Thyroid gland (tissue), 4 donors: ENCODE results near the gene CYP27A1. TPM values are rescaled to one million over a fixed set of nuclear protein-coding genes. Genes with fewer than 3 reads are reported as not detected.
"Not testable (repeated sequence)": the region's sequence is repeated elsewhere in the genome, so short reads cannot be mapped to it uniquely, and the experiment has no call there.

Experiments
- DNase-seq, 2 donors: peaks; one replicate each; pipeline ENCODE4 v3.0.0-alpha.2; 2019
- H3K27ac ChIP-seq, 3 donors: fragments of 200-600 bp; sonication (generic); 1 replicate in 2 of 3; 2 replicates in 1 of 3; pipeline ENCODE4 v1.5.1; 2016 to 2019; ENCODE audit warnings: mild to moderate bottlenecking in 1 of 3, moderate library complexity in 1 of 3
- H3K27me3 ChIP-seq: fragments of 200-600 bp; sonication (generic); one replicate; pipeline ENCODE4 v1.5.1; 2019
- H3K36me3 ChIP-seq, 2 donors: fragments of 200-600 bp; sonication (generic); one replicate each; pipeline ENCODE4 v1.5.1; 2016 to 2019
- H3K4me1 ChIP-seq, 2 donors: fragments of 200-600 bp; sonication (generic); one replicate each; pipeline ENCODE4 v1.5.1; 2017 to 2019
- H3K4me3 ChIP-seq, 3 donors: fragments of 200-600 bp; sonication (generic); replicated peaks in 1 of 3; 1 replicate in 2 of 3; 2 replicates in 1 of 3; pipeline ENCODE4 v1.5.1; 2016; ENCODE audit warnings: mild to moderate bottlenecking in 1 of 3
- H3K9me3 ChIP-seq: fragments of 200-600 bp; sonication (generic); one replicate; pipeline ENCODE4 v1.5.1; 2017
- POLR2A ChIP-seq, 2 donors: fragments of 450-650 bp; IDR thresholded peaks; one replicate each; pipeline ENCODE4 v1.6.1; 2017; ENCODE audit warnings: antibody characterized with exemption in 2 of 2, mild to moderate bottlenecking in 2 of 2, moderate library complexity in 1 of 2
- WGBS, 2 donors: methylation state at CpG; one replicate each; pipeline ENCODE4 v1.1.5; 2017; 5-methylcytosine and 5-hydroxymethylcytosine counted together
- intact Hi-C: fragments of 100-400 bp; cut with DNase I; formaldehyde crosslinking; loops from one replicate; pipeline ENCODE4 v1.15.1; 2023
- total RNA-seq, 4 donors: library from RNA; depleted of rRNA; stranded (reverse); fragments of >200 nt; gene quantifications; one replicate each; pipeline ENCODE4 v1.2.3, GENCODE V29; 2016
- TF ChIP-seq, protein P1 (sequence below), 6 experiments: fragments of 200-600 bp in 3 of 6; fragments of 450-650 bp in 3 of 6; sonication (generic) in 3 of 6; IDR thresholded peaks; one replicate each; pipeline ENCODE4 v1.5.1; 2016 to 2019; ENCODE audit warnings: antibody characterized with exemption in 6 of 6, mild to moderate bottlenecking in 2 of 6, inconsistent platforms in 1 of 6, moderate library complexity in 1 of 6

CYP27A1 gene
- total RNA-seq, 4 donors from 2014 or later: 9.0 to 26.8 (median 17.0) TPM

DNA sequence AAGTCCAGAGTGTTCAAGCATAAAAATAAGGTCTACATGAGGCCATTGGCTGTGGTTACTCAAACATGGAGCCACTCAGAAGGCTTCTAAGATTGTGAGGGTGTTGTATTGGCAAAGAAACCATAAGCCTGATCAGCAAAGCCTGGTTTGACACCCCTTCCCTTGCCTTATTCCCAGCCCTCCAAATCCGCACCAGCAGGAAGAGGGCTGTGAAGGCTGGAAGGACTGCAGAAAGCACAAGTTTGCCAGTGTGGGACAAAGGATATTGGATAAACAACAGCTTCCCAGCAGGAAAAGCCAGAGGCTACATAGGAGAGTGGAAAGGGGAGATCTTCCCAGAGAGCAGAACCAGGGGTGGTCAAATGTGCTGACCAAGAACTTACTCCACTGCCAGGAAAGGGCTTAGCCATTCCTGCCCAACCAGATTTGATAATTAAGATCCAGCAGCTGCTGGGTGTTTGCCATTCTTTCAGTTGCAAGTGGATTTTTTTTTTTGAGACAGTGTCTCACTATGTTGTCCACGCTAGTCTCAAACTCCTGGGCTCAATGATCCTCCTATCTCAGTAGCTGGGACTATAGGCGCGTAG is 51.2 kb downstream of the CYP27A1 start:
- Histone ChIP-seq H3K4me3 (no peak overlapping the region), H3K27ac (peak overlapping the region in 1 of 3 donors; percentile 3), H3K9me3 (no peaks in the 10 kb centered on the region), H3K4me1 (peaks cover 0 to 4% of the 10 kb centered on the region in 2 donors), H3K36me3 (no peaks in the 10 kb centered on the region), H3K27me3 (no peaks in the 10 kb centered on the region)
- TF ChIP-seq, protein P1, sequence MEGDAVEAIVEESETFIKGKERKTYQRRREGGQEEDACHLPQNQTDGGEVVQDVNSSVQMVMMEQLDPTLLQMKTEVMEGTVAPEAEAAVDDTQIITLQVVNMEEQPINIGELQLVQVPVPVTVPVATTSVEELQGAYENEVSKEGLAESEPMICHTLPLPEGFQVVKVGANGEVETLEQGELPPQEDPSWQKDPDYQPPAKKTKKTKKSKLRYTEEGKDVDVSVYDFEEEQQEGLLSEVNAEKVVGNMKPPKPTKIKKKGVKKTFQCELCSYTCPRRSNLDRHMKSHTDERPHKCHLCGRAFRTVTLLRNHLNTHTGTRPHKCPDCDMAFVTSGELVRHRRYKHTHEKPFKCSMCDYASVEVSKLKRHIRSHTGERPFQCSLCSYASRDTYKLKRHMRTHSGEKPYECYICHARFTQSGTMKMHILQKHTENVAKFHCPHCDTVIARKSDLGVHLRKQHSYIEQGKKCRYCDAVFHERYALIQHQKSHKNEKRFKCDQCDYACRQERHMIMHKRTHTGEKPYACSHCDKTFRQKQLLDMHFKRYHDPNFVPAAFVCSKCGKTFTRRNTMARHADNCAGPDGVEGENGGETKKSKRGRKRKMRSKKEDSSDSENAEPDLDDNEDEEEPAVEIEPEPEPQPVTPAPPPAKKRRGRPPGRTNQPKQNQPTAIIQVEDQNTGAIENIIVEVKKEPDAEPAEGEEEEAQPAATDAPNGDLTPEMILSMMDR (IDR thresholded peaks at IDR 0.05): no peak
- no peak for TF ChIP-seq POLR2A (IDR thresholded peaks at IDR 0.05)
- intact Hi-C loops: no loop called here
- 70 to 80% methylated on average over 4 of the region's 4 CpGs for WGBS, 2 donors
- DNase-seq: no peak

DNA sequence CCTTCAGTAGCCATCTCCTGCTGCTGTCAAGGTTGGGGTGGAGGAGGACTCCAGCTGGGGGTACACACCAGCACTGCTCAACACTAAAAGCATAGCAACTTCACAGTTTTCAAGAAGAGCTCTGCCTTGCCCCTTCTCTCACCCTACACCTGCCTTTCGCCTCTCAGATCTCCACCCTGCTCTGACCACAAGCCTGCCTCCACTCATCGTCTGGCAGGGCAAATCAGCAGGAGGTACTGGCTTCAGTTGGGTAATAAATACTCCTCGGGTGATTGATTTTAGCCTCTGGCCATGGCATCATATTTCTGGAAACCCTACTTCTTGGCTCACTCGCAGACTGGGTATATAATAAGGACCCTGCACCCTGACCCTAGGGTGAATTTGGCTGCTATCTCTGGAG is 52.7 kb downstream of the CYP27A1 start:
- WGBS, 2 donors: 72 to 74% methylated on average over 4 of the region's 4 CpGs
- Histone ChIP-seq H3K27ac (no peak overlapping the region), H3K4me3 (no peak overlapping the region), H3K27me3 (no peaks in the 10 kb centered on the region), H3K36me3 (no peaks in the 10 kb centered on the region), H3K4me1 (peaks cover 0 to 4% of the 10 kb centered on the region in 2 donors), H3K9me3 (no peaks in the 10 kb centered on the region)
- intact Hi-C loops: no loop called here
- no peak for DNase-seq
- TF ChIP-seq, protein P1 (IDR thresholded peaks at IDR 0.05): no peak
- TF ChIP-seq POLR2A (IDR thresholded peaks at IDR 0.05): no peak

DNA sequence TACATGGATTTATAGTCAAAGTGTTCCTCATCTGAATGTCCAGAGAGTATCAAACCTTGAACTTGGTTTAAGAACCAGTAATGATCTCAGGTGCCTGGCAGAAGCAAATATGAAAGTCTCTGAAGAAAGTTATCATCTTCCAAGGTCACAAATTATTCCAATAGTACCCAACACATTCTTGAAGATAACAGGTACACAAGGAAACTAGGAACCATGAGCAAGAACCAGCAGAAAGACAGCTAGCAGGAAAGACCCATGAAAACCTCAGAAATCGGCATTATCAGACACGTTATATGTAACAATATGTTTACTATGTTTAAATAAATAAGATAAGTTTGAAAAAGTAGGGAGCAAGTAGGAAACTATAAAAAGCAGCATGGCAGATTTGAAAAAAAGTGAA is 55.5 kb downstream of the CYP27A1 start:
- Histone ChIP-seq H3K4me3 (no peak overlapping the region), H3K27ac (no peak overlapping the region), H3K36me3 (no peaks in the 10 kb centered on the region), H3K27me3 (no peaks in the 10 kb centered on the region), H3K4me1 (no peaks in the 10 kb centered on the region), H3K9me3 (no peaks in the 10 kb centered on the region)
- TF ChIP-seq, protein P1 (IDR thresholded peaks at IDR 0.05): no peak
- no peak for TF ChIP-seq POLR2A (IDR thresholded peaks at IDR 0.05)
- no peak for DNase-seq
- intact Hi-C loops: no loop called here
- WGBS, 2 donors: 88 to 90% methylated on average over 2 of the region's 2 CpGs

DNA sequence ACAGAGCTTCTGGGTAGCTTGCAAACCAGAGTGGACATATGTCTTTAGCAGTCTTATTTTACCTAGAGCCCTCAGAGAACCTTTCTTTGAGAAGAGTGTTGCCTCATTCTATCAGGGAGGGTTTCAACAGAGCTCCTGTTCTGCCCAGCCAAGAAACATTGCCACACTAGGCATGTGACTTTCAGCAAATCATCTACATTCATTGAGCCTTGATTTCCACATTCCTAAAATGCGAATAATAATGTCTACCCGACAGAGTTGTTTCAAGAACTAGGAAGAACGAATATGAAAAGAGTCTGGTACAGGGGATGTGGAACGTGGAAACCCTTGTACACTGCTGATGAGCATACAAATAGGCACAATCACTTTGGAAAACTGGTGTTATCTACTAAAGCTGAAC is 57.5 kb downstream of the CYP27A1 start:
- TF ChIP-seq, protein P1 (IDR thresholded peaks at IDR 0.05): no peak
- TF ChIP-seq POLR2A (IDR thresholded peaks at IDR 0.05): no peak
- H3K9me3 ChIP-seq: no peaks in the 10 kb centered on the region
- no peak overlapping the region for H3K27ac ChIP-seq
- DNase-seq: no peak
- H3K4me1 ChIP-seq: no peaks in the 10 kb centered on the region
- intact Hi-C loops: no loop called here
- no peaks in the 10 kb centered on the region for H3K36me3 ChIP-seq
- no peaks in the 10 kb centered on the region for H3K27me3 ChIP-seq
- 78 to 80% methylated on average over 4 of the region's 4 CpGs for WGBS, 2 donors
- H3K4me3 ChIP-seq: no peak overlapping the region

DNA sequence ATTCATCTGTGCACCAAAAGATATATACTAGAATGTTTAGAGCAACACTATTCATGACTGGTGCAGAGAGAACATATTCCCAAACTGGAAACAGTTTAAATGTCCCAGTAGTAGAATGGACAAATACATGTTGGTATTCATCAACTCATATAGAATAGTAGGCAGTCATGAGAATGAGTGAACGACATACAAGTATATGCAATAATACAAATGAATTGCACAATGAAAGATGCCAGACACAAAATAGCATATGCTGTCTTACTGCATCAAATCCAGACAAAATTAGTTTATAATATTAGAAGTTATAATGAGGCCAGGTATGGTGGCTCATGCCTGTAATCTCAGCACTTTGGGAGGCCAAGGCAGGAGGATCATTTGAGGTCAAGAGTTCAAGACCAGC is 57.9 kb downstream of the CYP27A1 start:
- TF ChIP-seq, protein P1 (IDR thresholded peaks at IDR 0.05): no peak
- TF ChIP-seq POLR2A (IDR thresholded peaks at IDR 0.05): no peak

DNA sequence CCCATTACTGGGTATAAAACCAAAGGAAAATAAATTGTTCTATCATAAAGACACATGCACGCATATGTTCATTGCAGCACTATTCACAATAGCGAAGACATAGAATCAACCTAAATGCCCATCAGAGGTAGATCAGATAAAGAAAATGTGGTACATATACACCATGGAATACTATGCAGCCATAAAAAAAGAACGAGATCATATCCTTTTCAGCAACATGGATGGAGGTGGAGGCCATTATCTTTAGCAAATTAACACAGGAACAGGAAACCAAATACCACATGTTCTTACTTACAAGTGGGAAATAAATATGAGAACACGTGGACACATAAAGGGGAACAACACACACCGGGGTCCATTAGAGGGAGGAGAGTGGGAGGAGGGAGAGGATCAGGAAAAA is 62.4 kb downstream of the CYP27A1 start:
- DNase-seq, H3K27ac ChIP-seq, H3K9me3 ChIP-seq, H3K36me3 ChIP-seq, H3K4me3 ChIP-seq, H3K4me1 ChIP-seq, H3K27me3 ChIP-seq, intact Hi-C loops: not testable (repeated sequence)
- 87 to 88% methylated on average over 5 of the region's 5 CpGs for WGBS, 2 donors

More for the DNA sequence above, 57.9 kb downstream of the CYP27A1 start:
- DNase-seq: no peak
- intact Hi-C loops: no loop called here
- H3K36me3 ChIP-seq: no peaks in the 10 kb centered on the region
- H3K4me1 ChIP-seq: no peaks in the 10 kb centered on the region
- H3K27ac ChIP-seq: no peak overlapping the region
- 89 to 93% methylated on average over 1 of the region's 1 CpG for WGBS, 2 donors
- H3K27me3 ChIP-seq: no peaks in the 10 kb centered on the region
- no peak overlapping the region for H3K4me3 ChIP-seq
- no peaks in the 10 kb centered on the region for H3K9me3 ChIP-seq

DNA sequence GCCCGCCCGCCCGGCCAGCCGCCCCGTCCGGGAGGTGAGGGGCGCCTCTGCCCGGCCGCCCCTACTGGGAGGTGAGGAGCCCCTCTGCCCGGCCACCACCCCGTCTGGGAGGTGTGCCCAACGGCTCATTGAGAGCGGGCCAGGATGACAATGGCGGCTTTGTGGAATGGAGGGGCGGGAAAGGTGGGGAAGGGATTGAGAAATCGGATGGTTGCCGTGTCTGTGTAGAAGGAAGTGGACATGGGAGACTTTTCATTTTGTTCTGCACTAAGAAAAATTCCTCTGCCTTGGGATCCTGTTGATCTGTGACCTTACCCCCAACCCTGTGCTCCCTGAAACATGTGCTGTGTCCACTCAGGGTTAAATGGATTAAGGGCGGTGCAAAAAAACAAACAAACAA is 65.0 kb downstream of the CYP27A1 start:
- not testable (repeated sequence) for H3K4me1 ChIP-seq, H3K4me3 ChIP-seq, DNase-seq, H3K27ac ChIP-seq, H3K36me3 ChIP-seq, H3K27me3 ChIP-seq, H3K9me3 ChIP-seq
- WGBS, 2 donors: 88 to 89% methylated on average over 12 to 13 of the region's 18 CpGs
- intact Hi-C loops: loop anchor here (5.0 kb wide), 2 partner anchors 115 to 135 kb away; partner anchors contain the start of gene TTLL4
